Ovary (tissue), 9 donors: ENCODE results near the gene SCOC. TPM values are rescaled to one million over a fixed set of nuclear protein-coding genes. Genes with fewer than 3 reads are reported as not detected.

ENCODE experiments used
- DNase-seq, 5 donors: peaks; one replicate each; pipeline ENCODE4 v3.0.0-alpha.2; 2019 to 2020
- H3K27ac ChIP-seq, 2 donors: fragments of 200-600 bp; one replicate each; pipeline versions ENCODE4 v1.5.1 to v1.8.0; 2019 to 2022
- H3K27me3 ChIP-seq: fragments of 200-600 bp; one replicate; pipeline ENCODE4 v1.8.0; 2022
- H3K36me3 ChIP-seq: fragments of 200-600 bp; sonication (generic); one replicate; pipeline ENCODE4 v1.5.1; 2019
- H3K4me1 ChIP-seq: one replicate; pipeline ENCODE4 v1.8.1; 2013; ENCODE audit warnings: mild to moderate bottlenecking, moderate library complexity; ENCODE audit not compliant: insufficient read depth
- H3K4me3 ChIP-seq: fragments of 200-600 bp; sonication (generic); one replicate; pipeline ENCODE4 v1.5.1; 2017
- H3K9me3 ChIP-seq, 2 donors: fragments of 200-600 bp in 1 of 2; sonication (generic) in 1 of 2; one replicate each; pipeline versions ENCODE4 v1.5.1 to v1.8.1; 2013 to 2019; ENCODE audit warnings: mild to moderate bottlenecking in 1 of 2, moderate library complexity in 1 of 2
- EP300 ChIP-seq: sonication (generic); formaldehyde crosslinking; IDR thresholded peaks from one replicate; pipeline ENCODE4 v1.6.1; 2017; ENCODE audit warnings: antibody characterized with exemption
- POLR2A ChIP-seq: fragments of 450-650 bp; IDR thresholded peaks from one replicate; pipeline ENCODE4 v1.6.1; 2017; ENCODE audit warnings: antibody characterized with exemption, mild to moderate bottlenecking, moderate library complexity
- WGBS, 3 donors: extraction: QIAGEN DNeasy Blood & Tissue Kit in 1 of 3; methylation state at CpG; one replicate each; pipeline versions ENCODE4 v1.1.5 to v1.1.7; 2013 to 2017; 5-methylcytosine and 5-hydroxymethylcytosine counted together
- intact Hi-C, 4 donors: fragments of 100-400 bp; cut with DNase I; formaldehyde crosslinking; loops; one replicate each; pipeline versions ENCODE4 v1.11.0 to v1.15.1; 2022 to 2023
- polyA plus RNA-seq, 2 donors: library from polyadenylated mRNA; stranded (reverse); fragments of 200-250 nt in 1 of 2; fragments of 350-450 nt in 1 of 2; fragmentation: Illumina TruSeq in 1 of 2; extraction: RNeasy Lipid Tissue Mini Kit (QIAGEN cat#74804) in 1 of 2; gene quantifications; one replicate each; pipeline ENCODE4 v1.2.3, GENCODE V29; 2013 to 2014
- total RNA-seq, 7 donors: library from RNA; depleted of rRNA in 2 of 7; stranded (reverse); fragments of >200 nt in 2 of 7; fragmentation: NEBNext Ultra II Directional in 3 of 7; extraction: Animal tissue kit (Norgen Biotek cat#: 25700) in 3 of 7; gene quantifications; one replicate each; pipeline versions ENCODE4 v1.1.0 to v1.2.4, GENCODE V29; 2016 to 2023
- TF ChIP-seq, protein P1 (sequence below), 3 donors: fragments of 450-650 bp in 2 of 3; fragments of 200-600 bp in 1 of 3; IDR thresholded peaks; one replicate each; pipeline versions ENCODE4 v1.5.1 to v1.8.0; 2016 to 2022; ENCODE audit warnings: antibody characterized with exemption in 3 of 3, mild to moderate bottlenecking in 1 of 3
- donor health status: DM: no; HTN: no; CAD: no; lungs with moderate emphysema.
- donor health status: DM: no; HTN: no; CAD: no.
- donor health status: Bipolar disorder and iron deficiency.
- donor health status: DM: yes; HTN: yes; CAD: no.
- donor health status: DM: no; HTN: no; CAD: no.
- donor health status: DM: yes; HTN: yes; CAD: no.

SCOC gene
- total and polyA plus RNA-seq, 9 donors: 32.4 to 48.0 (median 43.4) TPM

DNA sequence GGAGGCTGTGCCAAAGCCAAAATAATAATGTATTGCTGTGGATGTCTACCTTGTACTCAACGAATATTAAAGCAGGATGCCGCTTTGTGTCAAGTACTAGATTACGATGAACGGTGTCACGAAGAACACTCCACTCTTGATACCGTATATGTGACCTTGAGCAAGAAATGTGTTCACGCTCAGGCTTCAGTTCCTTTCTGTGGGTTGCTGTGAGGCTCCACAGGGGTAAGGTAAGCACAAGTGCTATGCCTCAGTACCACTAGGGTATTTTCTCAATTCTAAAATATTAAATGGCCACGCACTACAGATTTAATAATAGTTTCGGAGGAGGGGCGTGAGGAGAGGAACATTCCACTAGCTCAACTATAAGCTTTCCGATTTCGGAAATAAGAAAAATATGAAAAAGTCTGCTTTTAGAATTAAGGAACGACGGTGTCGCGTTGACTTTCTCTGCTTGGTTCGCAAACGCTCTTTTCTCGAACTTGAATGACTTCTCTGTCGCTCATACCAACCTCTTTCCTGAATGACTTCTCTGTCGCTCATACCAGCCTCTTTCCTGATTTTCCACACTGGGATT lies 607 bp upstream of the SCOC start:
- 0 to 1% (median 1%) methylated on average over 21 of the region's 21 CpGs for WGBS, 3 donors
- H3K9me3 ChIP-seq: no peaks in the 10 kb centered on the region
- DNase-seq: no peak
- TF ChIP-seq EP300 (peak; percentile 26), POLR2A (no peak)
- TF ChIP-seq, protein P1, sequence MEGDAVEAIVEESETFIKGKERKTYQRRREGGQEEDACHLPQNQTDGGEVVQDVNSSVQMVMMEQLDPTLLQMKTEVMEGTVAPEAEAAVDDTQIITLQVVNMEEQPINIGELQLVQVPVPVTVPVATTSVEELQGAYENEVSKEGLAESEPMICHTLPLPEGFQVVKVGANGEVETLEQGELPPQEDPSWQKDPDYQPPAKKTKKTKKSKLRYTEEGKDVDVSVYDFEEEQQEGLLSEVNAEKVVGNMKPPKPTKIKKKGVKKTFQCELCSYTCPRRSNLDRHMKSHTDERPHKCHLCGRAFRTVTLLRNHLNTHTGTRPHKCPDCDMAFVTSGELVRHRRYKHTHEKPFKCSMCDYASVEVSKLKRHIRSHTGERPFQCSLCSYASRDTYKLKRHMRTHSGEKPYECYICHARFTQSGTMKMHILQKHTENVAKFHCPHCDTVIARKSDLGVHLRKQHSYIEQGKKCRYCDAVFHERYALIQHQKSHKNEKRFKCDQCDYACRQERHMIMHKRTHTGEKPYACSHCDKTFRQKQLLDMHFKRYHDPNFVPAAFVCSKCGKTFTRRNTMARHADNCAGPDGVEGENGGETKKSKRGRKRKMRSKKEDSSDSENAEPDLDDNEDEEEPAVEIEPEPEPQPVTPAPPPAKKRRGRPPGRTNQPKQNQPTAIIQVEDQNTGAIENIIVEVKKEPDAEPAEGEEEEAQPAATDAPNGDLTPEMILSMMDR (IDR thresholded peaks at IDR 0.05): peak in 1 of 3 donors; percentile 17
- intact Hi-C loops: loop anchor here in 1 of 4 donors (10.0 kb wide), 1 partner anchor 638 kb away; no protein-coding TSS in a partner anchor
- no peaks in the 10 kb centered on the region for H3K27me3 ChIP-seq
- H3K4me1 ChIP-seq: peaks cover 1% of the 10 kb centered on the region
- H3K27ac ChIP-seq: peak overlapping the region in 1 of 2 donors; percentile 64
- H3K4me3 ChIP-seq: peak overlapping the region; percentile 60
- no peaks in the 10 kb centered on the region for H3K36me3 ChIP-seq

- Histone ChIP-seq H3K9me3 (no peaks in the 10 kb centered on the region), H3K4me3 (peak overlapping the region; percentile 60), H3K27ac (peak overlapping the region; percentile 74 to 91), H3K4me1 (peaks cover 1% of the 10 kb centered on the region), H3K36me3 (no peaks in the 10 kb centered on the region), H3K27me3 (no peaks in the 10 kb centered on the region)
- TF ChIP-seq, protein P1 (IDR thresholded peaks at IDR 0.05): no peak
- no peak for TF ChIP-seq EP300
- no peak for TF ChIP-seq POLR2A
- WGBS, 3 donors: 2 to 4% (median 2%) methylated on average over 8 of the region's 8 CpGs
- no peak for DNase-seq
- intact Hi-C loops: loop anchor here in 1 of 4 donors (10.0 kb wide), 1 partner anchor 639 kb away; no protein-coding TSS in a partner anchor
These were observed 658 bp downstream of the SCOC start for GRCh38 chr4:140374130-140374477.

GRCh38 chr4:140382732-140383131 lies 9.3 kb downstream of the SCOC start:
- intact Hi-C loops: no loop called here
- Histone ChIP-seq H3K27ac (no peak overlapping the region), H3K4me1 (no peaks in the 10 kb centered on the region), H3K27me3 (no peaks in the 10 kb centered on the region), H3K36me3 (no peaks in the 10 kb centered on the region), H3K4me3 (no peak overlapping the region), H3K9me3 (no peaks in the 10 kb centered on the region)
- no peak for DNase-seq
- TF ChIP-seq POLR2A (no peak), EP300 (no peak)
- TF ChIP-seq, protein P1 (IDR thresholded peaks at IDR 0.05): no peak

GRCh38 chr4:140388015-140388414 lies 14.6 kb downstream of the SCOC start:
- TF ChIP-seq, protein P1 (IDR thresholded peaks at IDR 0.05): no peak
- no peak for TF ChIP-seq EP300
- no peak for TF ChIP-seq POLR2A
- Histone ChIP-seq H3K4me1 (no peaks in the 10 kb centered on the region), H3K27ac (no peak overlapping the region), H3K36me3 (no peaks in the 10 kb centered on the region), H3K27me3 (no peaks in the 10 kb centered on the region), H3K4me3 (no peak overlapping the region), H3K9me3 (no peaks in the 10 kb centered on the region)
- DNase-seq: no peak
- intact Hi-C loops: no loop called here
- 75 to 81% (median 79%) methylated on average over 1 of the region's 1 CpG for WGBS, 3 donors
